Measurements from ENCODE around the gene LRBA. TPM values are rescaled to one million over a fixed set of nuclear protein-coding genes. Genes with fewer than 3 reads are reported as not detected.

The LRBA gene
- total RNA-seq, 2 donors from 2014 or later = 50.1 to 59.9 TPM

DNA sequence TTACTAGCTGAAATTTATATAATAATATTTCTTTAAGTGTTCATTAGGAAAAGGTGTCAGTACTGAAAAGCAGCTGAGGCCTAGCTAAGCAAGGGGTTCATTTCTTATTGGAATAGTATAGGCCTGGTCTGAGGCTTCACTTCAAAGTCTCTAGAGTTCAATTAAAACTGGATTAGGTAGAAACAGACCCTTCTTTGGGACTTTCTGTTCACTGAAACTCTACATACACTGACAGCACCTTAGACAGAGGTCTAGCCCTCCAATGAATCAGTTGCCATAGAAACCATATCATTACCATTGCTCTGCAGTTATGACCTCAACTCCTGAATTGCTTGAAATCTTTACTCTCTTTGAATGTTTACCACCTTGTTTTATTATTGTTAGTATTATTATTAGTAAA, 519.5 kb downstream of the LRBA start:
- no peak overlapping the region for H3K4me3 ChIP-seq
- no peaks in the 10 kb centered on the region for H3K9me3 ChIP-seq
- DNase-seq (no peak), ATAC-seq (no peak)
- intact Hi-C loops (cut with DNase I) = no loop called here
- TF ChIP-seq POLR2A (IDR thresholded peaks at IDR 0.05) = no peak
- TF ChIP-seq, protein P1, sequence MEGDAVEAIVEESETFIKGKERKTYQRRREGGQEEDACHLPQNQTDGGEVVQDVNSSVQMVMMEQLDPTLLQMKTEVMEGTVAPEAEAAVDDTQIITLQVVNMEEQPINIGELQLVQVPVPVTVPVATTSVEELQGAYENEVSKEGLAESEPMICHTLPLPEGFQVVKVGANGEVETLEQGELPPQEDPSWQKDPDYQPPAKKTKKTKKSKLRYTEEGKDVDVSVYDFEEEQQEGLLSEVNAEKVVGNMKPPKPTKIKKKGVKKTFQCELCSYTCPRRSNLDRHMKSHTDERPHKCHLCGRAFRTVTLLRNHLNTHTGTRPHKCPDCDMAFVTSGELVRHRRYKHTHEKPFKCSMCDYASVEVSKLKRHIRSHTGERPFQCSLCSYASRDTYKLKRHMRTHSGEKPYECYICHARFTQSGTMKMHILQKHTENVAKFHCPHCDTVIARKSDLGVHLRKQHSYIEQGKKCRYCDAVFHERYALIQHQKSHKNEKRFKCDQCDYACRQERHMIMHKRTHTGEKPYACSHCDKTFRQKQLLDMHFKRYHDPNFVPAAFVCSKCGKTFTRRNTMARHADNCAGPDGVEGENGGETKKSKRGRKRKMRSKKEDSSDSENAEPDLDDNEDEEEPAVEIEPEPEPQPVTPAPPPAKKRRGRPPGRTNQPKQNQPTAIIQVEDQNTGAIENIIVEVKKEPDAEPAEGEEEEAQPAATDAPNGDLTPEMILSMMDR (IDR thresholded peaks at IDR 0.05) = no peak
- no peaks in the 10 kb centered on the region for H3K27me3 ChIP-seq
- H3K36me3 ChIP-seq (replicated peaks in 1 of 2; ENCODE audit: insufficient read depth in 1 of 2, low read depth in 2 of 2) = no peaks in the 10 kb centered on the region
- H3K27ac ChIP-seq = no peak overlapping the region
- H3K4me1 ChIP-seq = no peaks in the 10 kb centered on the region

DNA sequence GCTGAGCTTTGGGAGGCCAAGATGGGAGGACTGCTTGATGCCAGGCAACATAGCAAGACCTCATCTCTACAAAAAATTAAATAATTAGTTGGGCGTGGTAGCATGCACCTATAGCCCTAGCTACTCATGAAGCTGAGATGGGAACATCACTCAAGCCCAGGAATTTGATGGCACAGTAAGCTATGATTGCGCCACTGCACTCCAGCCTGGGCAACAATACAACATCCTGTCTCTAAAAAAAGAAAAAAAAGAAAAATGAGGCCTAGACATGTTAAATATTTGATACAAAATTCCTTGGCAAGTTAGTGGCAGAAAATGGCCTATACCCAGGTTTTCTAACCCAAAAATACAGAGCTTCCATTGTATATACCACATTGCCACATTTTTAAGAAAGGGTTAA, 521.2 kb downstream of the LRBA start:
- H3K36me3 ChIP-seq (replicated peaks in 1 of 2; ENCODE audit: insufficient read depth in 1 of 2, low read depth in 2 of 2) = no peaks in the 10 kb centered on the region
- ATAC-seq = no peak
- no peaks in the 10 kb centered on the region for H3K4me1 ChIP-seq
- no peak for TF ChIP-seq POLR2A (IDR thresholded peaks at IDR 0.05)
- TF ChIP-seq, protein P1 (IDR thresholded peaks at IDR 0.05) = no peak
- WGBS, 2 donors = 96 to 97% methylated on average over 2 of the region's 2 CpGs
- intact Hi-C loops (cut with DNase I) = no loop called here
- no peaks in the 10 kb centered on the region for H3K27me3 ChIP-seq
- no peak for DNase-seq
- no peaks in the 10 kb centered on the region for H3K9me3 ChIP-seq
- no peak overlapping the region for H3K27ac ChIP-seq
- H3K4me3 ChIP-seq = no peak overlapping the region

DNA sequence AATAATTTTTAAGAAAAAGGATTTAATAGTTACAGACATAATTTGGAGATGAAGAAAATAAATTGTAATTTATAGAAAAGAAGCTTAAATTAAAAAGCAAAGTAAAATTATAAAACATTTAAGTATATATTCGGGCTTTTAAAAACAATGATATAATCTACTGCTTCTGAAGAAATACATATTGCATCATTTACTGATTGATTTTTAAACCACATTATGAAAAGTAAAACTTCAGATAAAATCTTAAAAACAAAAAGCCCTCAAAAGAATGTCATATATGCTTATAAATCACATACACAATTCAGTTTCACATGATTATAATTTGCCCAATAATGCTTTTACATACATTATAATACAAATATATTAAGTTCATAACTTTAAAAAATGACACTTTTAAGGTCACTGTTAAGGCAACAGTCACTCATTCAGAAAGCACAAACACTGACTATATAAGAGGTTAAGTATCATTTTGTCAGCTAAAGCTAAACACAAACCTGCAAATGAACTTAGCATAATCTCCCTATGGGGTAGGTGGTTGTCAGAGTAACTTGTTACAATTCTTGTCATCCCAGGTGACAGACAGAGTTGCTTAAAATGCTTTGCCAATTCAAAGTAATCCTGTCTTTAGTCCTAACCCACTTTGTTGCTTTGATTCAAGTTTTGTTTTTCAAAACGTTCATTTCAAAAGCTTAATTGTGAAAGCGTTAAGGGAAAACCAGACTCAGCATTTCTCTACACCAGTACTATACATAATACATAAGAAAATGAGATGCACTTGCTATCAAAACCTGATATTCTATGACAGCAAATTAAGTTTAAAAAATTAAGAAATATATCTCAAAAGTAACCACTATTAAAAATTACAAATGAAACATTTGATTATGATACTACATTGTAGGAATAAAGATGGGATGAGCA, 523.7 kb downstream of the LRBA start:
- DNase-seq = no peak
- intact Hi-C loops (cut with DNase I) = no loop called here
- H3K27me3 ChIP-seq = no peaks in the 10 kb centered on the region
- no peaks in the 10 kb centered on the region for H3K36me3 ChIP-seq (replicated peaks in 1 of 2; ENCODE audit: insufficient read depth in 1 of 2, low read depth in 2 of 2)
- no peak for ATAC-seq
- TF ChIP-seq, protein P1 (IDR thresholded peaks at IDR 0.05) = no peak
- no peak for TF ChIP-seq POLR2A (IDR thresholded peaks at IDR 0.05)
- H3K27ac ChIP-seq = no peak overlapping the region
- no peak overlapping the region for H3K4me3 ChIP-seq
- H3K4me1 ChIP-seq = no peaks in the 10 kb centered on the region
- no peaks in the 10 kb centered on the region for H3K9me3 ChIP-seq
- WGBS, 2 donors = 56 to 59% methylated on average over 3 of the region's 3 CpGs

DNA sequence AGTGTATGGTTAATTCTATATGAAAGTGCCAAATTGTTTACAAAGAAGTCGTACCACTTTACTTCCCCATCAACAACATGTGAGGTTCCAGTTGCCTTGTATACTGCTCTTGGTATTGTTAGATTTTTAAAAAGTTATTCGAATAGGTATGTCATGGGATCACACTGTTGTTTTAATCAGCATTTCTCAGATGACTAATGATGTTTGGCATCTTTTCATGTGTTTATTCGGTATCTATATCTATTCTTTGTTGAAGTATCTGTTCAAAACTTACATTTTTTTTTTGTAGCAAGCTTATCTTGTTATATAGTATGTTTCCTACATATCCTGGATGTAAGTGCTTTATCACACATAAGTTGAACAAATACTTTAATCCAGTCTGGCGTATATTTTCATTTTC, 532.5 kb downstream of the LRBA start:
- Histone ChIP-seq H3K27ac (no peak overlapping the region), H3K36me3 (replicated peaks in 1 of 2; ENCODE audit: insufficient read depth in 1 of 2, low read depth in 2 of 2) (no peaks in the 10 kb centered on the region), H3K4me1 (no peaks in the 10 kb centered on the region), H3K4me3 (no peak overlapping the region), H3K9me3 (no peaks in the 10 kb centered on the region), H3K27me3 (no peaks in the 10 kb centered on the region)
- no peak for DNase-seq
- TF ChIP-seq, protein P1 (IDR thresholded peaks at IDR 0.05) = no peak
- TF ChIP-seq POLR2A (IDR thresholded peaks at IDR 0.05) = no peak
- intact Hi-C loops (cut with DNase I) = no loop called here
- ATAC-seq = no peak
- WGBS, 2 donors = 74 to 77% methylated on average over 4 of the region's 4 CpGs

GRCh38 chr4:150479657-150480056, 535.4 kb downstream of the LRBA start:
- Histone ChIP-seq H3K36me3 (replicated peaks in 1 of 2; ENCODE audit: insufficient read depth in 1 of 2, low read depth in 2 of 2) (no peaks in the 10 kb centered on the region), H3K27me3 (no peaks in the 10 kb centered on the region), H3K9me3 (no peaks in the 10 kb centered on the region), H3K27ac (no peak overlapping the region), H3K4me1 (no peaks in the 10 kb centered on the region), H3K4me3 (no peak overlapping the region)
- intact Hi-C loops (cut with DNase I) = no loop called here
- DNase-seq = no peak
- TF ChIP-seq, protein P1 (IDR thresholded peaks at IDR 0.05) = no peak
- TF ChIP-seq POLR2A (IDR thresholded peaks at IDR 0.05) = no peak
- 92% methylated on average over 3 of the region's 3 CpGs for WGBS, 2 donors
- no peak for ATAC-seq

Data from body of pancreas (tissue), 4 donors.